COLO829 (cell line): ENCODE results near the gene ANO2.

Experiments used
- DNase-seq: peaks from one replicate; pipeline ENCODE4 v3.0.0; 2012; ENCODE audit warnings: low spot score

Gene ANO2

GRCh38 chr12:5964913-5965900, 20.1 kb upstream of the ANO2 start:
- DNase-seq, result no peak

- no peak for DNase-seq
Observed at GRCh38 chr12:5963515-5963914, 18.5 kb upstream of the ANO2 start.

DNA sequence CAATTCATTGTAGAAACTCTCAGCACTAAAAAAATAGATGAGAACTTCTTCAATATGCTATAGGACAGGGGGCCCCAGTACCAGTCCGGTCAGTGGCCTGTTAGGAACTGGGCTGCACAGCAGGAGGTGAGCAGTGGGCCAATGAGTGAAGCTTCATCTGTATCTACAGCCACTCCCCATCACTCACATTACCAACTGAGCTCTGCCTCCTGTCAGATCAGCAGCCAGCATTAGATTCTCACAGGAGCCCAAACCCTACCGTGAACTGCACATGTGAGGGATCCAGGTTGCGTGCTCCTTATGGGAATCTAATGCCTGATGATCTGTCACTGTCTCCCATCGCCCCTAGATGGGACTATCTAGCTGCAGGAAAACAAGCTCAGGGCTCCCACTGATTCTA, 15.7 kb upstream of the ANO2 start:
- DNase-seq, result no peak

- DNase-seq, result no peak
Observed at GRCh38 chr12:5956987-5957386, 11.9 kb upstream of the ANO2 start.

GRCh38 chr12:5954661-5955060, 9.6 kb upstream of the ANO2 start:
- DNase-seq, result no peak

- no peak for DNase-seq
Observed at GRCh38 chr12:5953835-5954586, 9.0 kb upstream of the ANO2 start.

GRCh38 chr12:5952031-5952430, 7.0 kb upstream of the ANO2 start:
- DNase-seq, result no peak

DNA sequence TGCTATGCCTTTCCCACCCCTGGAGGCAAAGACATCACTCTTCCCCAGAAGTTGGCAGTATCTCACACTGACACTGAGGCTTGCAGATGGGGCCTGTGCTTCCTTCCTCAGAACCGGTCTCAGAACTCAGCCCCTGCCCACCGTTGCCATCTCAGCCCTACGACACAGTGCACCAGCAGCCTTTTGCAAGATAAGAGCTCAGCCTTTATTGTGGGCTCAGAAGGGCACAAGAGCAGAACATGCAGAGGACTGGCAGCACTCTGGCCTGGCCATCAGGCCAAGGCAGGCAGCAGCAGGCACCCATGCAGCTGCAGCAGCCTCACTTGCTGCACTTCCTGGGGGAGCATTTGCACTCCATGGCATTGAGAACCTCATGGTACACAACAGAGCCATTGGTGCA, 3.6 kb upstream of the ANO2 start:
- no peak for DNase-seq

- no peak for DNase-seq
Observed at GRCh38 chr12:5947006-5947405, 1.9 kb upstream of the ANO2 start.

DNA sequence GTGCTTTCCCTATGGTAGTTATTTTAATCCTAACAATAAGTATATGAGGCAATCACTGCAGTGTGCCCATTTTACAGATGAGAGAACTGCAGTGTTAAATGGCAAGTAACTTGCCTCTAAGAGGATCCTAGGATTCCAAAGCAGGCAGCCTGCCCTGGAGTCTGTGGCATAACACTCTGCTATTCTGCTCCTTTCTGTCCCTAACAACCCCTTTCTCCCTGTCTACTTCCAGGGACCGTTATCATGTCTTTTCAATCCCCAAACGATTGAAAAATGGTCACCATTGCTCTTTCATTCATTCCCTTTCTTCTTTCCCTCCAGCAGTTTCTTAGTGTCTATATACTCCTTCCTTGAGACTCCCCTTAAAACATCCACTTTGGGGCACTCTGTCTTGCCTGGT, 1.3 kb upstream of the ANO2 start:
- no peak for DNase-seq

GRCh38 chr12:5944688-5945070, 380 bp downstream of the ANO2 start:
- no peak for DNase-seq

- DNase-seq, result no peak
Observed at GRCh38 chr12:5944053-5944452, 1.0 kb downstream of the ANO2 start.

GRCh38 chr12:5941907-5942306, 3.2 kb downstream of the ANO2 start:
- no peak for DNase-seq

DNA sequence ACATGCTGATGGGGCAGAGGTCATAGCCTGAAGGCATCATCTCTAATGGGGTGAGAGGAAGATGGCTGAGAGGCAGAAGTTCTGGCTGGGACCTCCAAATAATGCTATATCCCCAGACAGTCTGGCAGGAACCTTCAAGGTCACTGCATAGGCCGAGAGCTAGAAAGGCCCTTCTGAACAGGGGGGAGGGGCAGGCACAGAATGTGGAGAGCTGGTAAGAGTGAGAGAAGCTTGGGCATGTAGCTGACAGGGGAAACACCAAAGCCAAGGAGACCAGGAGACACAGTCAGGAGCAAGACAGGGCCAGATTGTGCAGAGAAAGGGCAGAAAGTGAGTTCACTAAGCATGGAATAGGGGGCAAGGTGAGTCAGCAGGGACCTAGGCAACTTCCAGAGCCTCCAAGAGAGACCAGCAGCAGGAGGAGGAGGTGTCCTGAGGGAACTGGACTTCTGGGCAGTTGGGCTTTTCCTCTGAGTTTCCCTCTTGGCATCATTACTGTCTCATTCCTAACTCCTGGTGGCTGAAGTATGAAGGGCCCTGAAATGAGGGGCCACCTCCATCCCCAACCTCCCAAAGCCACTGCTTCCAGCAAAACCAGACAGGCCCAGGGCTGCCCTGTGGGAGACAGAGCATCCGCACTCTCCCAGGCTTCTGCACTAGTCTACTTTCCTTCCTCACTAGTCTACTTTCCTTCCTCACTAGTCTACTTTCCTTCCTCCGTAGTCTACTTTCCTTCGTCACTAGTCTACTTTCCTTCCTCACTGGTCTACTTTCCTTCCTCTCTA, 17.1 kb downstream of the ANO2 start:
- DNase-seq, result no peak

GRCh38 chr12:5925646-5926045, 19.4 kb downstream of the ANO2 start:
- no peak for DNase-seq

- DNase-seq, result no peak
Observed at GRCh38 chr12:5924342-5924741, 20.7 kb downstream of the ANO2 start.

- DNase-seq, result no peak
Observed at GRCh38 chr12:5923751-5924150, 21.3 kb downstream of the ANO2 start.

- no peak for DNase-seq
Observed at GRCh38 chr12:5923043-5923605, 21.9 kb downstream of the ANO2 start.

- no peak for DNase-seq
Observed at GRCh38 chr12:5921966-5922899, 22.8 kb downstream of the ANO2 start.

DNA sequence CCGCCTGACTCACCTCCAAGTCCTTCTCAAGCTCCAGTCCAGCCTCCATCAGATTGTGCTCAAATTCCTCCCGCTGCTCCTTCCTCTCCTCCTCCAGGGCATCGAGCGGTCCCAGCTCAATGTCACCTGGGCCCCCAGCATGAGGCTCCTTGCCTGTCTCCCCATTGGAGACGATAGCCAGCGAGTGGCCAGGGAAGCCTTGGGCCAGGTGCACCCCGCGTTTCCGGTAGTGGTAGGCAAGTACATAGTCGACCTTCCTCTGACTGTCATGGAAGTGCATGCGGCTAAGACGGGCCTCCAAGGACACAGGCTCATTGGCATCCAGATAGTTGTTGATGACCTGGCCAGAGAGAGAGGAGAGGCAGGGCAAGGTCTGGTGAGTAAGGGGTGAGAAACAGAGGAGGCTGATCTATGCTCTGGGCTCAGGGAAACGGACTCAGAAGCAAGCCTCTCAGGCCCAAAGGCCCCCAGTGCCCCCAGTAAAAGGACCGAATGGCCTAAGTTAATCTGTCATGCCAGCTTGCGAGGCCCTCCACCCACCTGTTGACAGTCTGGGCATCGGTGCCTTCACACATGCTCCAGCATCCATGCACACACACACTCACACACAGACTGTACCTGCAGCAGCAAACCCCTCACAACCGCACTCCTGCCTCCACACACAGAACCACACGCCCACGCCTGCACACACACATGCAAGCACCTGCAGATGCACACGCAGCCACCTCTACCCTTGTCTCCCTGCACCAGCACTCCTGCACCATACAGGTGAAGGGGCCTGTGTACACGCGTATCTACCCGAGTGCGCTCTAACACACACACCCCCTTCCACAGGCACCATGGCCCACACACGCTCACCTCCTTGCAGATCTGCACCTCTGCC, 23.8 kb downstream of the ANO2 start:
- no peak for DNase-seq
